HepG2 (cell line): Measurements from ENCODE around the gene SIGLEC6. TPM values are rescaled to one million over a fixed set of nuclear protein-coding genes. Genes with fewer than 3 reads are reported as not detected.
A peak's percentile ranks its signal among the peaks of the same experiment; 100 is the strongest.

Source experiments
- AKAP8 ChIP-seq: sonication (generic); formaldehyde crosslinking; IDR thresholded peaks from 2 replicates; pipeline ENCODE4 v1.5.1; 2020; ENCODE audit warnings: mild to moderate bottlenecking, missing genetic modification reagents
- ATRX ChIP-seq: sonication (generic); formaldehyde crosslinking; IDR thresholded peaks from 2 replicates; pipeline ENCODE4 v1.4.0; 2020; ENCODE audit warnings: missing genetic modification reagents, borderline replicate concordance
- BCLAF1 ChIP-seq: fragments of 450-650 bp; IDR thresholded peaks from 2 replicates; pipeline ENCODE4 v1.6.1; 2017; ENCODE audit warnings: mild to moderate bottlenecking
- FOSL2 ChIP-seq: sonication (generic); formaldehyde crosslinking; IDR thresholded peaks from 2 replicates; pipeline ENCODE4 v1.4.0; 2020; ENCODE audit warnings: missing genetic modification reagents
- KDM1A ChIP-seq: IDR thresholded peaks from 2 replicates; pipeline ENCODE4 v1.6.1; 2016; ENCODE audit warnings: missing compliant biosample characterization
- MIER2 ChIP-seq: IDR thresholded peaks from 2 replicates; pipeline ENCODE4 v1.6.1; 2016; ENCODE audit warnings: missing biosample characterization, missing genetic modification reagents
- NFRKB ChIP-seq: fragments of 450-650 bp; IDR thresholded peaks from 2 replicates; pipeline ENCODE4 v1.6.1; 2017
- NFYB ChIP-seq: sonication (generic); formaldehyde crosslinking; IDR thresholded peaks from 2 replicates; pipeline ENCODE4 v1.4.0; 2020; ENCODE audit warnings: missing genetic modification reagents
- RAD51 ChIP-seq: fragments of 450-650 bp; IDR thresholded peaks from 2 replicates; pipeline ENCODE4 v1.6.1; 2016; ENCODE audit warnings: borderline replicate concordance
- SIX4 ChIP-seq: sonication (generic); formaldehyde crosslinking; IDR thresholded peaks from 2 replicates; pipeline ENCODE4 v1.4.0; 2020; ENCODE audit warnings: missing genetic modification reagents
- SMYD3 ChIP-seq: sonication (generic); formaldehyde crosslinking; IDR thresholded peaks from 2 replicates; pipeline ENCODE4 v1.8.1; 2023; ENCODE audit warnings: mild to moderate bottlenecking, missing genetic modification reagents
- SP1 ChIP-seq, 2 experiments: fragments of 450-650 bp in 1 of 2; sonication (generic) in 1 of 2; formaldehyde crosslinking in 1 of 2; IDR thresholded peaks; 2 replicates each; pipeline versions ENCODE4 v1.4.0 to v1.6.1; 2016 to 2020; ENCODE audit warnings: missing genetic modification reagents in 1 of 2
- SRSF9 ChIP-seq: fragments of 200-400 bp; formaldehyde crosslinking; IDR thresholded peaks from 2 replicates; pipeline ENCODE4 v1.6.1; 2018; ENCODE audit warnings: borderline replicate concordance, mild to moderate bottlenecking, low read depth, low read length; ENCODE audit not compliant: insufficient read depth, poor library complexity, severe bottlenecking
- TFAP4 ChIP-seq: sonication (generic); IDR thresholded peaks from 2 replicates; pipeline ENCODE4 v1.6.1; 2016; ENCODE audit warnings: low read depth, borderline replicate concordance
- TOPORS ChIP-seq: sonication (generic); formaldehyde crosslinking; IDR thresholded peaks from 2 replicates; pipeline ENCODE4 v1.8.0; 2023; ENCODE audit warnings: mild to moderate bottlenecking, missing genetic modification reagents
- ZBTB34 ChIP-seq: sonication (generic); formaldehyde crosslinking; IDR thresholded peaks from 2 replicates; pipeline ENCODE4 v1.8.0; 2022; ENCODE audit warnings: mild to moderate bottlenecking, missing genetic modification reagents
- ZBTB37 ChIP-seq: sonication (generic); formaldehyde crosslinking; IDR thresholded peaks from 2 replicates; pipeline ENCODE4 v1.4.0; 2020; ENCODE audit warnings: mild to moderate bottlenecking, missing genetic modification reagents
- ZBTB49 ChIP-seq: sonication (generic); formaldehyde crosslinking; IDR thresholded peaks from 2 replicates; pipeline ENCODE4 v1.4.0; 2020; ENCODE audit warnings: missing genetic modification reagents, borderline replicate concordance
- ZEB1 ChIP-seq: IDR thresholded peaks from 2 replicates; pipeline ENCODE4 v1.6.1; 2012; ENCODE audit warnings: mild to moderate bottlenecking, low read depth, inconsistent platforms; ENCODE audit not compliant: insufficient replicate concordance
- ZFY ChIP-seq: sonication (generic); formaldehyde crosslinking; IDR thresholded peaks from 2 replicates; pipeline ENCODE4 v1.4.0; 2020; ENCODE audit warnings: missing genetic modification reagents
- ZNF224 ChIP-seq: sonication (generic); formaldehyde crosslinking; IDR thresholded peaks from 2 replicates; pipeline ENCODE4 v1.5.0; 2020; ENCODE audit warnings: mild to moderate bottlenecking, missing genetic modification reagents
- ZNF549 ChIP-seq: sonication (generic); formaldehyde crosslinking; IDR thresholded peaks from 2 replicates; pipeline ENCODE4 v1.5.0; 2020; ENCODE audit warnings: missing genetic modification reagents
- polyA plus RNA-seq, 8 experiments: library from polyadenylated mRNA; depleted of rRNA in 3 of 8; stranded (reverse) in 7 of 8; unstranded in 1 of 8; fragments of >200 nt; fragmentation: Illumina TruSeq in 4 of 8; extraction: Trizol in 4 of 8; gene quantifications; 2 replicates each; pipeline versions ENCODE4 v1.2.1 to v1.2.3, GENCODE V29; 2011 to 2016; ENCODE audit warnings: low read depth in 4 of 8, missing spikeins in 1 of 8, mixed read lengths in 1 of 8; ENCODE audit not compliant: insufficient read depth in 1 of 8
- total RNA-seq, 5 experiments: library from RNA; depleted of rRNA; stranded (reverse); fragments of >200 nt; fragmentation: Illumina TruSeq; extraction: Trizol; gene quantifications; 2 replicates each; pipeline ENCODE4 v1.2.3, GENCODE V29; 2016; ENCODE audit warnings: low read depth in 1 of 5

SIGLEC6 gene
- total and polyA plus RNA-seq, 2 of the 13 experiments (the other 11 are each of a cell fraction or from before 2014, with no cell fraction given): not detected

- TF ChIP-seq ZBTB34 (CRISPR knock-in tag) (no peak), ZNF549 (CRISPR knock-in tag) (no peak), ZBTB37 (CRISPR knock-in tag) (no peak), SP1 (IDR thresholded peaks at IDR 0.05) (no peak), SP1 (CRISPR knock-in tag; IDR thresholded peaks at IDR 0.05) (no peak), ZNF224 (CRISPR knock-in tag) (no peak), AKAP8 (CRISPR knock-in tag) (no peak), ATRX (CRISPR knock-in tag) (no peak), TFAP4 (no peak), SRSF9 (no peak), BCLAF1 (no peak), ZEB1 (no peak), KDM1A (CRISPR knock-in tag) (no peak), TOPORS (CRISPR knock-in tag) (no peak), RAD51 (no peak), ZBTB49 (CRISPR knock-in tag) (peak; percentile 94; the same call in 1 of the 2 replicates), NFYB (no peak), ZFY (CRISPR knock-in tag) (peak; percentile 52), NFRKB (no peak), FOSL2 (CRISPR knock-in tag) (peak; percentile 40; the same call in 1 of the 2 replicates), MIER2 (CRISPR knock-in tag) (peak; percentile 99), SIX4 (CRISPR knock-in tag) (peak; percentile 79), SMYD3 (no peak)
Observed at GRCh38 chr19:51552996-51553725, 21.7 kb upstream of the SIGLEC6 start (continued).
